ENCODE results near the gene SUSD5. TPM values are rescaled to one million over a fixed set of nuclear protein-coding genes. Genes with fewer than 3 reads are reported as not detected.

The SUSD5 gene
- total RNA-seq, 3 donors from 2014 or later, result 0.66 to 4.2 (median 3.8) TPM

GRCh38 chr3:33240261-33240660 lies 21.7 kb upstream of the SUSD5 start:
- H3K4me3 ChIP-seq, result no peak overlapping the region
- no peaks in the 10 kb centered on the region for H3K27me3 ChIP-seq
- no peak for DNase-seq (ENCODE audit: low spot score in 2 of 2)
- intact Hi-C loops (cut with DNase I; ENCODE audit: low total_unique reads), result no loop called here
- H3K36me3 ChIP-seq, result no peaks in the 10 kb centered on the region
- no peaks in the 10 kb centered on the region for H3K9me3 ChIP-seq
- TF ChIP-seq CTCF (IDR thresholded peaks at IDR 0.05), result no peak
- no peak for TF ChIP-seq POLR2AphosphoS5 (IDR thresholded peaks at IDR 0.05)
- TF ChIP-seq POLR2A (IDR thresholded peaks at IDR 0.05), result no peak
- H3K4me1 ChIP-seq, result no peaks in the 10 kb centered on the region
- H3K27ac ChIP-seq, result no peak overlapping the region

GRCh38 chr3:33238923-33239322 lies 20.3 kb upstream of the SUSD5 start:
- TF ChIP-seq POLR2A (IDR thresholded peaks at IDR 0.05), result no peak
- no peak for TF ChIP-seq CTCF (IDR thresholded peaks at IDR 0.05)
- TF ChIP-seq POLR2AphosphoS5 (IDR thresholded peaks at IDR 0.05), result no peak
- intact Hi-C loops (cut with DNase I; ENCODE audit: low total_unique reads), result no loop called here
- no peaks in the 10 kb centered on the region for H3K9me3 ChIP-seq
- H3K36me3 ChIP-seq, result no peaks in the 10 kb centered on the region
- no peak for DNase-seq (ENCODE audit: low spot score in 2 of 2)
- no peak overlapping the region for H3K27ac ChIP-seq
- H3K4me1 ChIP-seq, result no peaks in the 10 kb centered on the region
- no peak overlapping the region for H3K4me3 ChIP-seq
- H3K27me3 ChIP-seq, result no peaks in the 10 kb centered on the region

GRCh38 chr3:33237439-33237838 lies 18.8 kb upstream of the SUSD5 start:
- no peak for DNase-seq (ENCODE audit: low spot score in 2 of 2)
- H3K4me3 ChIP-seq, result no peak overlapping the region
- no peaks in the 10 kb centered on the region for H3K9me3 ChIP-seq
- H3K27ac ChIP-seq, result no peak overlapping the region
- TF ChIP-seq CTCF (IDR thresholded peaks at IDR 0.05) (no peak), POLR2A (IDR thresholded peaks at IDR 0.05) (no peak), POLR2AphosphoS5 (IDR thresholded peaks at IDR 0.05) (no peak)
- no peaks in the 10 kb centered on the region for H3K27me3 ChIP-seq
- H3K4me1 ChIP-seq, result no peaks in the 10 kb centered on the region
- intact Hi-C loops (cut with DNase I; ENCODE audit: low total_unique reads), result no loop called here
- no peaks in the 10 kb centered on the region for H3K36me3 ChIP-seq

GRCh38 chr3:33236005-33236404 lies 17.4 kb upstream of the SUSD5 start:
- Histone ChIP-seq H3K4me3 (no peak overlapping the region), H3K9me3 (no peaks in the 10 kb centered on the region), H3K27ac (no peak overlapping the region), H3K4me1 (no peaks in the 10 kb centered on the region), H3K27me3 (no peaks in the 10 kb centered on the region), H3K36me3 (no peaks in the 10 kb centered on the region)
- intact Hi-C loops (cut with DNase I; ENCODE audit: low total_unique reads), result no loop called here
- TF ChIP-seq POLR2AphosphoS5 (IDR thresholded peaks at IDR 0.05), result no peak
- no peak for TF ChIP-seq CTCF (IDR thresholded peaks at IDR 0.05)
- TF ChIP-seq POLR2A (IDR thresholded peaks at IDR 0.05), result no peak
- no peak for DNase-seq (ENCODE audit: low spot score in 2 of 2)

- Histone ChIP-seq H3K4me1 (no peaks in the 10 kb centered on the region), H3K9me3 (no peaks in the 10 kb centered on the region), H3K4me3 (no peak overlapping the region), H3K27ac (no peak overlapping the region), H3K27me3 (no peaks in the 10 kb centered on the region), H3K36me3 (no peaks in the 10 kb centered on the region)
- DNase-seq (ENCODE audit: low spot score in 2 of 2), result no peak
- intact Hi-C loops (cut with DNase I; ENCODE audit: low total_unique reads), result no loop called here
- TF ChIP-seq POLR2AphosphoS5 (IDR thresholded peaks at IDR 0.05), result no peak
- TF ChIP-seq POLR2A (IDR thresholded peaks at IDR 0.05), result no peak
- no peak for TF ChIP-seq CTCF (IDR thresholded peaks at IDR 0.05)
Observed at GRCh38 chr3:33233884-33234283, 15.3 kb upstream of the SUSD5 start.

All from breast epithelium (tissue), 4 donors.